Fibroblast of villous mesenchyme (primary cell): ENCODE data around the gene STEAP4. TPM values are rescaled to one million over a fixed set of nuclear protein-coding genes. Genes with fewer than 3 reads are reported as not detected.

Source experiments
- DNase-seq: peaks from one replicate; pipeline ENCODE4 v3.0.0-alpha.2; 2010; ENCODE audit warnings: low read depth
- H3K4me3 ChIP-seq: 2 replicates; pipeline ENCODE4 v1.5.1; 2011; ENCODE audit warnings: low read depth, mild to moderate bottlenecking, low read length
- CTCF ChIP-seq: IDR thresholded peaks from 2 replicates; pipeline ENCODE4 v1.5.1; 2012; ENCODE audit warnings: low read depth, mild to moderate bottlenecking, low read length; ENCODE audit not compliant: insufficient read depth
- total RNA-seq: library from RNA; depleted of rRNA; stranded (reverse); fragments of >200 nt; gene quantifications from 2 replicates; pipeline ENCODE4 v1.2.3, GENCODE V29; 2012

Gene STEAP4
- total RNA-seq, 1 donor = under 0.01 TPM

DNA sequence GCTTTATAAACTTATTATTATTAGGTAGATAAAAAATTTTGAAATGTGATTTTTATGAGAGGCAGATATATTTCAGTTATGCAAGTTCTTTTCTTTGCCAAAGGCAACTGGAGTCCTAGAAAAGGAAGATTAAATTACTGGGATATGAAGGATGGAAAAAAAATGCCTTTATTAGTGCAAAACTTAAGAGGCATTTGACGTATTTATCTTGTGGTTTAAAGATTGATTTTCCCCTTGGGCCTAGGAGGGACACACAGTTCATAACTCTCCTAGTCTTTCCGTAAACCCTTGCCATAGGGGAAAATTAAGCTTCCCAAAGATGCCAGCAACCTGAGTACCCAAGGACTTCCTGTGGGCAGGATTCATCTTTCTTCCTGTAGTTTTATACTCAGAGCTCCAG, 3.1 kb upstream of the STEAP4 start:
- TF ChIP-seq CTCF = no peak
- H3K4me3 ChIP-seq = no peak overlapping the region
- no peak for DNase-seq

DNA sequence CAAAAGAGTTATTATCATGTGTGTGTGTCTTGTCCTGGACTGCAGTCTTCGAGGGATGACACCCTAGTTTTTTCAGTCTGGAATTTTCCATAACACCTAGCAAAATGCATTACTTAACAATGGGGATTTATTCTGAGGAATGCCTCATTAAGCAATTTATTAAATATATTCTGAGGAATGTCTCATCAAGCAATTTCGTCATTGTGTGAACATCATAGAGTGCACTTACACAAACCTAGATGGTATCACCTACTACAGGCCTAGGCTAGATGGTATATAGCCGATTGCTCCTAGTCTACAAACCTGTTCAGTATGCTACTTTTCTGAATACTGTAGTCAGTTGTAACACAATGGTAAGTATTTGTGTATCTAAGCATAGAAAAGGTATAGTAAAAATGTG, 1.1 kb upstream of the STEAP4 start:
- DNase-seq = no peak
- TF ChIP-seq CTCF = no peak
- H3K4me3 ChIP-seq = no peak overlapping the region

GRCh38 chr7:88307412-88307811, 718 bp upstream of the STEAP4 start:
- TF ChIP-seq CTCF = no peak
- no peak overlapping the region for H3K4me3 ChIP-seq
- no peak for DNase-seq

DNA sequence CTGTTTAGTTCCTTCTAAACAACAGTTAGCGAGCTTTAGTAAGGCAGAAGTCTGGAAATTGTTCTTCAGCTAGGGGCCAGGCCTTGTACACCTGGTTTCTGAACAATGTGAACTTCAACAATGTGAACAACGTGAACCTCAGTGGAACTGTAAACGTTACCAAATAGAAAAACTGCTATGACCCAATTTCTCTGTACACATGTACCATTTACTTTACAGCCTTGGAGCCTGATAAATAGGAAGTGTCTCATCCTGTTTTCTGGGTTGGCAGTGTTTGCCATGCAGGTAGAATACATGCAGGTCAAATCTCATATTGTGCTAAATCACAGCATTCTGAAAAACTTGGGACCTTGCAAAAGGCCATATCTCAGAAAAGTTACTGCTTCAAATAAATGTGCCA, 1.6 kb downstream of the STEAP4 start:
- no peak for DNase-seq
- no peak overlapping the region for H3K4me3 ChIP-seq
- no peak for TF ChIP-seq CTCF

GRCh38 chr7:88302486-88302885, 4.2 kb downstream of the STEAP4 start:
- TF ChIP-seq CTCF = no peak
- H3K4me3 ChIP-seq = no peak overlapping the region
- DNase-seq = no peak

DNA sequence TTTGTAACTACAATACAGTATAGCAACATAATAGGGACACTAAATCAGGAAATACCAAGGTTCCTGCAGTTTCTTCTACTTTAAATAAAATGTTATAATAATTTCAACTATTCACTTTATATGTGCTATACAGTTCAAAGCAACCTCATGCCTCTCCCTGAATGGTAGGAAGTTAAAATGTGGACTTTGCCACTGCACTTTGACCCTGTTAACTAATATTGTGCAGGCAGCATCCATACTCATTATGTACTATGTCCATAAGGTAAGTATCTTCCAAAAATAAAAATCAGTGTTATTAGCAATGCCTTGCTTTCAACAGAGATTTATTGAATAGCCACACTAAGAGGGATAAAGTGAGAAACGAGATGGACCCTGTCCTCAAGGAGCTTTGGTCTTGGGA, 4.8 kb downstream of the STEAP4 start:
- no peak for DNase-seq
- no peak overlapping the region for H3K4me3 ChIP-seq
- TF ChIP-seq CTCF = no peak

GRCh38 chr7:88300401-88300945, 6.2 kb downstream of the STEAP4 start:
- TF ChIP-seq CTCF = no peak
- no peak for DNase-seq
- no peak overlapping the region for H3K4me3 ChIP-seq
